Liver (tissue), 3 donors: ENCODE results near the gene CLDN10.

Experiments
- RAD21 ChIP-seq, 2 donors: IDR thresholded peaks; 2 replicates each; pipeline ENCODE4 v1.6.1; 2016; ENCODE audit warnings: antibody characterized with exemption in 2 of 2, mild to moderate bottlenecking in 2 of 2
- TF ChIP-seq, protein P1 (sequence below): fragments of 150-350 bp; IDR thresholded peaks from 2 replicates; pipeline ENCODE4 v1.5.1; 2017; ENCODE audit warnings: improper control_type of control experiment, low read depth, low read length; ENCODE audit not compliant: missing input control
- donor health status: healthy.
- donor health status: healthy.

DNA sequence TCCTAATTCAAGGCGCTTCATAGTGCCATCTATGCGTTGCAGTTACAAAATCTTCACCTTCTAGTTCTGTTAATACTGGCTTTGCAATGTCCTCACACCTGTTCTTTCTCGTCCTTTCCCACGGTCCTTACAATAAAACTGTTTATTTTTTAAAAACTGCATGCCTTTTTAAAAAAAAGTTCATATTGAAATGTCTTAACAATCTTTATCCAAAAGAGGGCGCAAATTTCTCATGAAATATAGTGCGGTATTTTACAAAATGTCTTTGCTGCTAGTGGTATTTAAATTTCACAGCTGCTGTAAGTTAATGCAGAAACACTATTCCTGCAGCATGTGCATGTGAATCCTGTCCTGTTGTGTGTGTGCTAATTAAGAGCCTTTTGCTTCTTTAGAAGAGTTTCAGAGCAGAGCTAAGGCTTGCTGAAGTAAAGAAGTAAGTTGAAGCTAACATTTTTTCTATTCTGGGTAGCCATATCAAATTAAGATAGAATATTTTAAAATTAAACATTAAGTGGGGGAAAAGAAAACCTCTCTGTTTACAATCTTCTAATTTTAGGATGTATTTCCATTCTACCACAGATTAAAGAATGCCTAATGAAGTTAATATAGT, 15.8 kb upstream of the CLDN10 start:
- peak; percentile 69 to 71 for TF ChIP-seq RAD21 (IDR thresholded peaks at IDR 0.05)
- TF ChIP-seq, protein P1, sequence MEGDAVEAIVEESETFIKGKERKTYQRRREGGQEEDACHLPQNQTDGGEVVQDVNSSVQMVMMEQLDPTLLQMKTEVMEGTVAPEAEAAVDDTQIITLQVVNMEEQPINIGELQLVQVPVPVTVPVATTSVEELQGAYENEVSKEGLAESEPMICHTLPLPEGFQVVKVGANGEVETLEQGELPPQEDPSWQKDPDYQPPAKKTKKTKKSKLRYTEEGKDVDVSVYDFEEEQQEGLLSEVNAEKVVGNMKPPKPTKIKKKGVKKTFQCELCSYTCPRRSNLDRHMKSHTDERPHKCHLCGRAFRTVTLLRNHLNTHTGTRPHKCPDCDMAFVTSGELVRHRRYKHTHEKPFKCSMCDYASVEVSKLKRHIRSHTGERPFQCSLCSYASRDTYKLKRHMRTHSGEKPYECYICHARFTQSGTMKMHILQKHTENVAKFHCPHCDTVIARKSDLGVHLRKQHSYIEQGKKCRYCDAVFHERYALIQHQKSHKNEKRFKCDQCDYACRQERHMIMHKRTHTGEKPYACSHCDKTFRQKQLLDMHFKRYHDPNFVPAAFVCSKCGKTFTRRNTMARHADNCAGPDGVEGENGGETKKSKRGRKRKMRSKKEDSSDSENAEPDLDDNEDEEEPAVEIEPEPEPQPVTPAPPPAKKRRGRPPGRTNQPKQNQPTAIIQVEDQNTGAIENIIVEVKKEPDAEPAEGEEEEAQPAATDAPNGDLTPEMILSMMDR: peak; percentile 31
